Measurements from ENCODE around the gene LMCD1.

DNA sequence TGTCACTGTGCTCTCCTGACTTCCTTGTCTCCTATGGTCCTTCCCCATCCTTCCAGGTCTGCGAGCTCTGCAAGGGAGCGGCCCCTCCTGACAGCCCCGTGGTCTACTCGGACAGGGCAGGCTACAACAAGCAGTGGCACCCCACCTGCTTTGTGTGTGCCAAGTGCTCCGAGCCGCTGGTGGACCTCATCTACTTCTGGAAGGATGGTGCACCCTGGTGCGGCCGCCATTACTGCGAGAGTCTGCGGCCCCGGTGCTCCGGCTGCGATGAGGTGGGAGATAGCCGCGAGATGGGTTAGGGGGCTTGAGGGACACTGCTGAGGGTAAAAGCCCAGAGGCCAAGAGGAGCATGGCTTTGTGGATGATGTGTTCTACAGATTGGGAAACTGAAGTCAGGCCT, 63.8 kb downstream of the LMCD1 start:
- TF ChIP-seq POLR2A (IDR thresholded peaks at IDR 0.05; ENCODE audit: low read depth) (no peak), CTCF (IDR thresholded peaks at IDR 0.05) (no peak), EP300 (IDR thresholded peaks at IDR 0.05) (no peak)
